ENCODE data around the gene SULT1C4. TPM values are rescaled to one million over a fixed set of nuclear protein-coding genes. Genes with fewer than 3 reads are reported as not detected.
"Not testable (repeated sequence)": the region's sequence is repeated elsewhere in the genome, so short reads cannot be mapped to it uniquely, and the experiment has no call there.

Gene SULT1C4
- polyA plus RNA-seq, 4 donors: 44.6 to 55.5 (median 48.3) TPM

- DNase-seq (ENCODE audit: low read depth in 4 of 4, low spot score in 3 of 4): no peak
Observed at GRCh38 chr2:108412995-108413710, 35.4 kb downstream of the SULT1C4 start.

GRCh38 chr2:108413711-108414095, 35.9 kb downstream of the SULT1C4 start:
- no peak for DNase-seq (ENCODE audit: low read depth in 4 of 4, low spot score in 3 of 4)

GRCh38 chr2:108414256-108414876, 36.6 kb downstream of the SULT1C4 start:
- no peak for DNase-seq (ENCODE audit: low read depth in 4 of 4, low spot score in 3 of 4)

GRCh38 chr2:108414945-108415344, 37.2 kb downstream of the SULT1C4 start:
- DNase-seq (ENCODE audit: low read depth in 4 of 4, low spot score in 3 of 4): no peak

- no peak for DNase-seq (ENCODE audit: low read depth in 4 of 4, low spot score in 3 of 4)
Observed at GRCh38 chr2:108417254-108417653, 39.5 kb downstream of the SULT1C4 start.

- DNase-seq (ENCODE audit: low read depth in 4 of 4, low spot score in 3 of 4): no peak
Observed at GRCh38 chr2:108418416-108418815, 40.7 kb downstream of the SULT1C4 start.

GRCh38 chr2:108423067-108423466, 45.3 kb downstream of the SULT1C4 start:
- no peak for DNase-seq (ENCODE audit: low read depth in 4 of 4, low spot score in 3 of 4)

- DNase-seq (ENCODE audit: low read depth in 4 of 4, low spot score in 3 of 4): no peak
Observed at GRCh38 chr2:108423502-108424251, 45.9 kb downstream of the SULT1C4 start.

GRCh38 chr2:108428286-108429009, 50.7 kb downstream of the SULT1C4 start:
- no peak for DNase-seq (ENCODE audit: low read depth in 4 of 4, low spot score in 3 of 4)

- not testable (repeated sequence) for DNase-seq (ENCODE audit: low read depth in 4 of 4, low spot score in 3 of 4)
Observed at GRCh38 chr2:108435578-108435977, 57.8 kb downstream of the SULT1C4 start.

- DNase-seq (ENCODE audit: low read depth in 4 of 4, low spot score in 3 of 4): no peak
Observed at GRCh38 chr2:108436976-108437375, 59.2 kb downstream of the SULT1C4 start.

Other genes with a start within 250 kb of the SULT1C4 start
- not detected for gene SULT1C3, start 138.0 kb upstream of the SULT1C4 start, polyA plus RNA-seq (ENCODE audit: insufficient read length in 4 of 4)
- 10 to 100 TPM in 3 of 4 donors, 1 to 10 TPM in 1; 3.2 to 70.7 (median 51.2) TPM for gene SULT1C2, start 89.1 kb upstream of the SULT1C4 start, polyA plus RNA-seq (ENCODE audit: insufficient read length in 4 of 4)
- gene GCC2, start 71.3 kb downstream of the SULT1C4 start, polyA plus RNA-seq (ENCODE audit: insufficient read length in 4 of 4): 10 to 100 TPM; 43.3 to 79.3 (median 58.2) TPM
- 10 to 100 TPM; 48.1 to 54.0 (median 51.3) TPM for gene LIMS1, start 156.5 kb downstream of the SULT1C4 start, polyA plus RNA-seq (ENCODE audit: insufficient read length in 4 of 4)